ENCODE data around the gene ACER1.

DNA sequence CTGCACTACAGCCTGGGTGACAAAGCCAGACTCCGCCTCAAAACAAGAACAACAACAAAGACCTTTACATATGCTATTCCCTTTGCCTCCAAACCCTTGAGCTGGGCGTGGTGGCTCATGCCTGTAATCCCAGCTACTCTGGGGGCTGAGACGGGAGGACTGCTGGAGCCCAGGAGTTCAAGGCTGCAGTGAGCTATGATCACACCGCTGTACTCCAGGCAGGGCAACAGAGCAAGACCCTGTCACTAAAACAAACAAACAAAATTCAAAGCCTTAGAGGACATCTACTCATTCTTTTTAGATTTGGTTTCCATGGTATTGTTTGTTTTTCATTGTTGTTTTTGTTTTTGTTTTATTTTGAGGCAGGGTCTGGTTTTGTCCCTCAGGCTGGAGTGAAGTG lies 7.8 kb downstream of the ACER1 start:
- TF ChIP-seq REST (IDR thresholded peaks at IDR 0.05; ENCODE audit: unreplicated experiment) (no peak), STAT1 (IDR thresholded peaks at IDR 0.05; ENCODE audit: unreplicated experiment) (no peak), EZH2 (IDR thresholded peaks at IDR 0.05; ENCODE audit: low read depth, unreplicated experiment) (no peak), JUNB (IDR thresholded peaks at IDR 0.05; ENCODE audit: unreplicated experiment) (no peak), POLR2AphosphoS5 (IDR thresholded peaks at IDR 0.05; ENCODE audit: low read depth) (no peak), CREB1 (CRISPR knock-in tag; IDR thresholded peaks at IDR 0.05; ENCODE audit: low read depth) (no peak), EZH2phosphoT487 (IDR thresholded peaks at IDR 0.05; ENCODE audit: unreplicated experiment) (no peak), ZNF462 (CRISPR knock-in tag; IDR thresholded peaks at IDR 0.05) (no peak), NANOG (IDR thresholded peaks at IDR 0.05; ENCODE audit: borderline replicate concordance) (no peak), ETS1 (IDR thresholded peaks at IDR 0.05) (no peak), ZNF114 (CRISPR knock-in tag; IDR thresholded peaks at IDR 0.05) (no peak)
- TF ChIP-seq, protein P1, sequence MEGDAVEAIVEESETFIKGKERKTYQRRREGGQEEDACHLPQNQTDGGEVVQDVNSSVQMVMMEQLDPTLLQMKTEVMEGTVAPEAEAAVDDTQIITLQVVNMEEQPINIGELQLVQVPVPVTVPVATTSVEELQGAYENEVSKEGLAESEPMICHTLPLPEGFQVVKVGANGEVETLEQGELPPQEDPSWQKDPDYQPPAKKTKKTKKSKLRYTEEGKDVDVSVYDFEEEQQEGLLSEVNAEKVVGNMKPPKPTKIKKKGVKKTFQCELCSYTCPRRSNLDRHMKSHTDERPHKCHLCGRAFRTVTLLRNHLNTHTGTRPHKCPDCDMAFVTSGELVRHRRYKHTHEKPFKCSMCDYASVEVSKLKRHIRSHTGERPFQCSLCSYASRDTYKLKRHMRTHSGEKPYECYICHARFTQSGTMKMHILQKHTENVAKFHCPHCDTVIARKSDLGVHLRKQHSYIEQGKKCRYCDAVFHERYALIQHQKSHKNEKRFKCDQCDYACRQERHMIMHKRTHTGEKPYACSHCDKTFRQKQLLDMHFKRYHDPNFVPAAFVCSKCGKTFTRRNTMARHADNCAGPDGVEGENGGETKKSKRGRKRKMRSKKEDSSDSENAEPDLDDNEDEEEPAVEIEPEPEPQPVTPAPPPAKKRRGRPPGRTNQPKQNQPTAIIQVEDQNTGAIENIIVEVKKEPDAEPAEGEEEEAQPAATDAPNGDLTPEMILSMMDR (conservative IDR thresholded peaks at IDR 0.05; ENCODE audit: low read depth in 2 of 2): no peak
